Measurements from ENCODE around the gene ZNG1F. TPM values are rescaled to one million over a fixed set of nuclear protein-coding genes. Genes with fewer than 3 reads are reported as not detected.
"Not testable (repeated sequence)": the region's sequence is repeated elsewhere in the genome, so short reads cannot be mapped to it uniquely, and the experiment has no call there.

The ZNG1F gene
- total RNA-seq, 6 experiments from 2014 or later, result 2.6 to 9.0 (median 3.6) TPM

GRCh38 chr9:41088450-41089059 lies 100.6 kb downstream of the ZNG1F start:
- peak; percentile 77 for TF ChIP-seq CTCF (IDR thresholded peaks at IDR 0.05)
- DNase-seq; H3K36me3 Mint-ChIP-seq (ENCODE audit: low read depth); H3K9me3 Mint-ChIP-seq; H3K27me3 Mint-ChIP-seq (ENCODE audit: insufficient read depth); H3K27ac Mint-ChIP-seq: not testable (repeated sequence)
- H3K4me1 Mint-ChIP-seq (ENCODE audit: low read depth), result peaks cover 23% of the 10 kb centered on the region
- H3K4me3 Mint-ChIP-seq, result peak overlapping the region; percentile 70

GRCh38 chr9:41087929-41088328 lies 101.2 kb downstream of the ZNG1F start:
- not testable (repeated sequence) for DNase-seq; H3K9me3 Mint-ChIP-seq; H3K36me3 Mint-ChIP-seq (ENCODE audit: low read depth); H3K27ac Mint-ChIP-seq; H3K27me3 Mint-ChIP-seq (ENCODE audit: insufficient read depth); H3K4me3 Mint-ChIP-seq
- peaks cover 23% of the 10 kb centered on the region for H3K4me1 Mint-ChIP-seq (ENCODE audit: low read depth)

- not testable (repeated sequence) for H3K27ac Mint-ChIP-seq; H3K4me3 Mint-ChIP-seq; H3K27me3 Mint-ChIP-seq (ENCODE audit: insufficient read depth); DNase-seq; H3K36me3 Mint-ChIP-seq (ENCODE audit: low read depth); H3K9me3 Mint-ChIP-seq
- peaks cover 26% of the 10 kb centered on the region for H3K4me1 Mint-ChIP-seq (ENCODE audit: low read depth)
Measured at GRCh38 chr9:41087157-41087780, 101.8 kb downstream of the ZNG1F start.

GRCh38 chr9:41086685-41087084 lies 102.4 kb downstream of the ZNG1F start:
- H3K4me3 Mint-ChIP-seq; DNase-seq; H3K36me3 Mint-ChIP-seq (ENCODE audit: low read depth); H3K9me3 Mint-ChIP-seq; H3K27me3 Mint-ChIP-seq (ENCODE audit: insufficient read depth); H3K27ac Mint-ChIP-seq: not testable (repeated sequence)
- peaks cover 28% of the 10 kb centered on the region for H3K4me1 Mint-ChIP-seq (ENCODE audit: low read depth)

- H3K9me3 Mint-ChIP-seq, result not testable (repeated sequence)
- peaks cover 28% of the 10 kb centered on the region for H3K4me1 Mint-ChIP-seq (ENCODE audit: low read depth)
Measured at GRCh38 chr9:41086215-41086614, 102.9 kb downstream of the ZNG1F start.

GRCh38 chr9:41082358-41082757 lies 106.8 kb downstream of the ZNG1F start:
- not testable (repeated sequence) for DNase-seq; H3K36me3 Mint-ChIP-seq (ENCODE audit: low read depth); H3K27ac Mint-ChIP-seq; H3K9me3 Mint-ChIP-seq; H3K4me3 Mint-ChIP-seq; H3K27me3 Mint-ChIP-seq (ENCODE audit: insufficient read depth)
- H3K4me1 Mint-ChIP-seq (ENCODE audit: low read depth), result peaks cover 15% of the 10 kb centered on the region

More at GRCh38 chr9:41086215-41086614, 102.9 kb downstream of the ZNG1F start:
- not testable (repeated sequence) for DNase-seq; H3K27me3 Mint-ChIP-seq (ENCODE audit: insufficient read depth); H3K36me3 Mint-ChIP-seq (ENCODE audit: low read depth); H3K4me3 Mint-ChIP-seq; H3K27ac Mint-ChIP-seq

Small RNAs within 50 kb of the gene (microRNA-seq; reads per million reads assigned to microRNA genes)
- gene MIR4477A, result not detected

Other genes starting within 250 kb of the ZNG1F start
- gene FOXD4L6, start 60.6 kb downstream of the ZNG1F start, total RNA-seq (2021; fragmentation: NEBNext Ultra II Directional; extraction: Animal tissue kit (Norgen Biotek cat#: 25700)), result not detected

All from HFFc6 (cell line).